ENCODE measurements around the gene TMEM9. TPM values are rescaled to one million over a fixed set of nuclear protein-coding genes. Genes with fewer than 3 reads are reported as not detected.

TMEM9 gene
- total RNA-seq, 6 donors from 2014 or later = 29.3 to 73.6 (median 59.2) TPM

DNA sequence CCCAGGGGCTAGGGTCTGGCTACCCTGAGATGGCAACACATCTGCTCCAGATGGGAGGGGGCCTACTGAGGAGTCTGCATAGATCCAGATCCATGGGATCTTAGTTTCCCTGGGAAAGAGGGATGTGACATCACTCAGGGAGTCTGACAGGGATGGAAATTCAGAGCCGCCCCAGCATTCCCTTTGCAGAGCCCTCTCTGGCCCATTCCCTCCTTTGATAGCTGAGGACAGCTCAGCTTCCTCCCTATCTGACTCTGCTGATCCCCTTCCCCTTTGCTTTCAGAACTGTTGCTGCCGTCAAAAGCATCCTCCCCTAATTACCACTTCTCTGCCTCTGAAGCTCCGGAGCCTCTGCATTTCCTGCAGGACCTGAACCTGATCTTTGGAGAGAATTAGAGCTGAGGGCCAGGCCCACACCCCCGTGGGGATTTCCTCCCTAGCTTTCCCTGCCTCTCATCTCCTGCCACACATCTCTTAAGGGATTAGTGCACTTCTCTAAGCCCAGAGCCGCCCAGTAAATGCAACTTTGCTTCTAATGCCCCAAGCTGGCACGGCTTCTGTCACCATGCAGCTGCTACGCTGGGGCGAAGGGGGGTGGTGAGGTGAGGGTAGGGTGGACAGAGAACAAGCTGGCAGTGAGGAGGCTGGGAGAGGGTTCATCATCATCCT, 17.8 kb downstream of the TMEM9 start:
- Histone ChIP-seq H3K4me1 (no peaks in the 10 kb centered on the region), H3K36me3 (peaks cover 4 to 70% (median 23%) of the 10 kb centered on the region in 4 donors), H3K27me3 (no peaks in the 10 kb centered on the region), H3K27ac (no peak overlapping the region), H3K4me3 (no peak overlapping the region), H3K9me3 (no peaks in the 10 kb centered on the region)
- no peak for DNase-seq
- ATAC-seq (ENCODE audit: low FRiP score in 2 of 2) = no peak
- TF ChIP-seq EP300 (IDR thresholded peaks at IDR 0.05) (no peak), POLR2AphosphoS5 (IDR thresholded peaks at IDR 0.05) (no peak), POLR2A (IDR thresholded peaks at IDR 0.05) (no peak)
- TF ChIP-seq, protein P1, sequence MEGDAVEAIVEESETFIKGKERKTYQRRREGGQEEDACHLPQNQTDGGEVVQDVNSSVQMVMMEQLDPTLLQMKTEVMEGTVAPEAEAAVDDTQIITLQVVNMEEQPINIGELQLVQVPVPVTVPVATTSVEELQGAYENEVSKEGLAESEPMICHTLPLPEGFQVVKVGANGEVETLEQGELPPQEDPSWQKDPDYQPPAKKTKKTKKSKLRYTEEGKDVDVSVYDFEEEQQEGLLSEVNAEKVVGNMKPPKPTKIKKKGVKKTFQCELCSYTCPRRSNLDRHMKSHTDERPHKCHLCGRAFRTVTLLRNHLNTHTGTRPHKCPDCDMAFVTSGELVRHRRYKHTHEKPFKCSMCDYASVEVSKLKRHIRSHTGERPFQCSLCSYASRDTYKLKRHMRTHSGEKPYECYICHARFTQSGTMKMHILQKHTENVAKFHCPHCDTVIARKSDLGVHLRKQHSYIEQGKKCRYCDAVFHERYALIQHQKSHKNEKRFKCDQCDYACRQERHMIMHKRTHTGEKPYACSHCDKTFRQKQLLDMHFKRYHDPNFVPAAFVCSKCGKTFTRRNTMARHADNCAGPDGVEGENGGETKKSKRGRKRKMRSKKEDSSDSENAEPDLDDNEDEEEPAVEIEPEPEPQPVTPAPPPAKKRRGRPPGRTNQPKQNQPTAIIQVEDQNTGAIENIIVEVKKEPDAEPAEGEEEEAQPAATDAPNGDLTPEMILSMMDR (IDR thresholded peaks at IDR 0.05) = no peak
- WGBS, 2 donors = 83 to 90% methylated on average over 5 to 8 of the region's 8 CpGs

DNA sequence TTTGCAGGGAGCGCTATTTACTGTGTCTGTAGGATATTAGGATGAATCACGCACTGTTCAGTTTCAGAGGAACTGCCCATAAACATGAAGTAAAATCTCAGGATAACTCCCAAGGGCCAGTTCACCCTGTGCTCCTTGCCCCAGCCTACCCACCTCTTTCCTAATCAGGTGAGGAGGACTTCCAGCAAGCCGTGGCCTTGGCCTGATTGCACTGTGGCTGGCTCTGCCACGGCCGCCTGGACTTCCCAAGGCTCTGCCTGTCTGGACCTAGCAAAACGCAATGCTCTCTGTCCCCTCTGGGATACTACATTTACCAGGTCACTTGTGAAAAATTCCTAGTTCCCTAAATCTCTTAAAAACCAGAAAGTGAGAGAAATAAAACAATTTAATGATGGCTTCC, 19.9 kb downstream of the TMEM9 start:
- 95 to 96% methylated on average over 6 of the region's 6 CpGs for WGBS, 2 donors
- Histone ChIP-seq H3K4me3 (no peak overlapping the region), H3K4me1 (no peaks in the 10 kb centered on the region), H3K36me3 (peaks cover 4 to 49% (median 13%) of the 10 kb centered on the region in 4 donors), H3K27ac (no peak overlapping the region), H3K27me3 (no peaks in the 10 kb centered on the region), H3K9me3 (no peaks in the 10 kb centered on the region)
- DNase-seq = no peak
- ATAC-seq (ENCODE audit: low FRiP score in 2 of 2) = no peak
- TF ChIP-seq POLR2AphosphoS5 (IDR thresholded peaks at IDR 0.05) = no peak
- no peak for TF ChIP-seq POLR2A (IDR thresholded peaks at IDR 0.05)
- TF ChIP-seq EP300 (IDR thresholded peaks at IDR 0.05) = no peak
- TF ChIP-seq, protein P1 (IDR thresholded peaks at IDR 0.05) = no peak

DNA sequence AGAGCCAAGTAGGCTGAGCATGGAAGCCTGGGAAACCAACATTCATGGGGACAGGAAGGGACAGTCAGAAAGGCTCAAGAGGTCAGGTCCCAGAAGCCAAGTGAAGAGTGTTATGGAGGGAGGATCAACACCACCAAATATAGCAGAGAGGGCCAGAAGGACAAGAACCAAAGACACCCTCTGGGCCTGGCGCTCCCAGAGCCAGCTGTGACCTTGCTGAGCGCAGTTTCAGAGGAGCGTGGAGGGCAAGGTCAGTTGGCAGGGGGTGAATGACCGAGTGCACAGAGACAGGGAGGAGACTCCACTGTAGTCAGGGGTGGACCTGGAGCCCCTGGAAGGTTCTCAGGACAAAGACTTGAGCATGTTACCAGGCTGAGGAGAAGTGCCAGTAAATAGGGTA, 22.9 kb downstream of the TMEM9 start:
- no peak overlapping the region for H3K27ac ChIP-seq
- no peaks in the 10 kb centered on the region for H3K9me3 ChIP-seq
- TF ChIP-seq, protein P1 (IDR thresholded peaks at IDR 0.05) = no peak
- peak in 1 of 2 donors; percentile 52 for TF ChIP-seq POLR2AphosphoS5 (IDR thresholded peaks at IDR 0.05)
- ATAC-seq (ENCODE audit: low FRiP score in 2 of 2) (no peak), DNase-seq (no peak)
- H3K36me3 ChIP-seq = peaks cover 0 to 24% (median 8%) of the 10 kb centered on the region in 4 donors
- 80 to 84% methylated on average over 4 of the region's 4 CpGs for WGBS, 2 donors
- no peak overlapping the region for H3K4me3 ChIP-seq
- H3K27me3 ChIP-seq = no peaks in the 10 kb centered on the region
- no peaks in the 10 kb centered on the region for H3K4me1 ChIP-seq

DNA sequence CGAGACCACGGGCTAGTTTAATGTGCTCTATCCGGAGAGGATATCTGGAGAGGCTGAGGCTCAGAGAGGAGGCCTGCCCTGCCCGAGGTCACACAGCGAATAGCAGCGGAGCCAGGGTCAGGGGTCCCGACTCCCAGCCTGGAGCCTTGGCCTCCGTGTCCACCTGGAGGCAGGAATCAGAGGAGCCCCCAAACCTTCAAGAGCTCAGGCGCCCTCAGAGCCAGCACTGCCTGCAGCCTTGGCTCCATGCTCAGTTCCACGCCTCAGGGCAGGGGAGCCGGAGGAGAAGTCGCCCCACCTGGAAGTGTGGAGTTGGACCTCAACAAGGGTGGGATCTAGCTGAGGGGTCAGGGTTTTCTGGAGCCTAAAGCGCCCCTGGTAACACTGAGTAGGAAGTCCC, 25.3 kb downstream of the TMEM9 start:
- TF ChIP-seq EP300 (IDR thresholded peaks at IDR 0.05) = no peak
- no peak for TF ChIP-seq POLR2AphosphoS5 (IDR thresholded peaks at IDR 0.05)
- TF ChIP-seq, protein P1 (IDR thresholded peaks at IDR 0.05) = no peak
- TF ChIP-seq POLR2A (IDR thresholded peaks at IDR 0.05) = no peak
- Histone ChIP-seq H3K9me3 (no peaks in the 10 kb centered on the region), H3K27ac (no peak overlapping the region), H3K27me3 (no peaks in the 10 kb centered on the region), H3K4me3 (no peak overlapping the region), H3K4me1 (no peaks in the 10 kb centered on the region), H3K36me3 (no peaks in the 10 kb centered on the region)
- DNase-seq (no peak), ATAC-seq (ENCODE audit: low FRiP score in 2 of 2) (no peak)
- 95 to 98% methylated on average over 8 to 13 of the region's 13 CpGs for WGBS, 2 donors

DNA sequence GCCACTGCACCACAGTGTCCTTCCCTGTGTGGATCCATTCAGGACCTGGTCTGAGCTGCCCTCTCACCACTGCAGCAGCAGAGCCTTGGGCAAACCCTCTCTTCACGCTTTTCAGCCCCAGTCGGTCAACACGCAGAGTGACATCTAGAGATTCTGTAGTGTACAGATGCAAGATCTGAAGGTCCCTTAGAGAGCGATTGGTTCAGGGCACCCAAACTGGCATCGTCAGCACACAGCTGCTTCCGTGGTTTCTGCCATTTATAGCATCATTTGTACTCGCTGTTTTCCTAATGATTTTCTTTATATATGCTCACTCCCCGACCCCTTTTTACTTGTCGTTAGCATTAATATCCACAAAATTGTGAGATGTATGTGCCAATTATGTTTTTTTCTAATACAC, 25.8 kb downstream of the TMEM9 start:
- ATAC-seq (ENCODE audit: low FRiP score in 2 of 2) (no peak), DNase-seq (no peak)
- Histone ChIP-seq H3K9me3 (no peaks in the 10 kb centered on the region), H3K4me1 (no peaks in the 10 kb centered on the region), H3K4me3 (no peak overlapping the region), H3K27me3 (no peaks in the 10 kb centered on the region), H3K27ac (no peak overlapping the region), H3K36me3 (no peaks in the 10 kb centered on the region)
- TF ChIP-seq EP300 (IDR thresholded peaks at IDR 0.05) (no peak), POLR2AphosphoS5 (IDR thresholded peaks at IDR 0.05) (no peak), POLR2A (IDR thresholded peaks at IDR 0.05) (no peak)
- TF ChIP-seq, protein P1 (IDR thresholded peaks at IDR 0.05) = no peak
- 92 to 94% methylated on average over 9 of the region's 9 CpGs for WGBS, 2 donors
